Gastroesophageal sphincter (tissue), 3 donors: ENCODE results near the gene PEX6.

Experiments used
- CTCF ChIP-seq, 4 experiments: fragments of 200-600 bp in 2 of 4; fragments of 450-650 bp in 2 of 4; sonication (generic) in 1 of 4; IDR thresholded peaks; one replicate each; pipeline ENCODE4 v1.5.1; 2017 to 2019; ENCODE audit warnings: antibody characterized with exemption in 4 of 4, mild to moderate bottlenecking in 2 of 4, moderate library complexity in 2 of 4
- EP300 ChIP-seq: sonication (generic); formaldehyde crosslinking; IDR thresholded peaks from one replicate; pipeline ENCODE4 v1.6.1; 2017; ENCODE audit warnings: antibody characterized with exemption, mild to moderate bottlenecking
- POLR2A ChIP-seq, 2 donors: fragments of 450-650 bp; IDR thresholded peaks; one replicate each; pipeline ENCODE4 v1.6.1; 2017; ENCODE audit warnings: antibody characterized with exemption in 2 of 2, mild to moderate bottlenecking in 2 of 2, moderate library complexity in 1 of 2
- POLR2AphosphoS5 ChIP-seq: sonication (generic); formaldehyde crosslinking; IDR thresholded peaks from one replicate; pipeline ENCODE4 v1.6.1; 2017; ENCODE audit warnings: antibody characterized with exemption

- TF ChIP-seq POLR2AphosphoS5: no peak
- TF ChIP-seq CTCF (IDR thresholded peaks at IDR 0.05): no peak
- no peak for TF ChIP-seq POLR2A (IDR thresholded peaks at IDR 0.05)
- no peak for TF ChIP-seq EP300
These were observed 7.1 kb downstream of the PEX6 start for GRCh38 chr6:42971746-42972327.
